Measurements from ENCODE around the gene MRPL28. TPM values are rescaled to one million over a fixed set of nuclear protein-coding genes. Genes with fewer than 3 reads are reported as not detected.
"Not testable (repeated sequence)": the region's sequence is repeated elsewhere in the genome, so short reads cannot be mapped to it uniquely, and the experiment has no call there.

MRPL28 gene
- total and polyA plus RNA-seq, 2 donors (not counting 3 experiments of a cell fraction or from before 2014, with no cell fraction given), result 104 to 180 TPM

DNA sequence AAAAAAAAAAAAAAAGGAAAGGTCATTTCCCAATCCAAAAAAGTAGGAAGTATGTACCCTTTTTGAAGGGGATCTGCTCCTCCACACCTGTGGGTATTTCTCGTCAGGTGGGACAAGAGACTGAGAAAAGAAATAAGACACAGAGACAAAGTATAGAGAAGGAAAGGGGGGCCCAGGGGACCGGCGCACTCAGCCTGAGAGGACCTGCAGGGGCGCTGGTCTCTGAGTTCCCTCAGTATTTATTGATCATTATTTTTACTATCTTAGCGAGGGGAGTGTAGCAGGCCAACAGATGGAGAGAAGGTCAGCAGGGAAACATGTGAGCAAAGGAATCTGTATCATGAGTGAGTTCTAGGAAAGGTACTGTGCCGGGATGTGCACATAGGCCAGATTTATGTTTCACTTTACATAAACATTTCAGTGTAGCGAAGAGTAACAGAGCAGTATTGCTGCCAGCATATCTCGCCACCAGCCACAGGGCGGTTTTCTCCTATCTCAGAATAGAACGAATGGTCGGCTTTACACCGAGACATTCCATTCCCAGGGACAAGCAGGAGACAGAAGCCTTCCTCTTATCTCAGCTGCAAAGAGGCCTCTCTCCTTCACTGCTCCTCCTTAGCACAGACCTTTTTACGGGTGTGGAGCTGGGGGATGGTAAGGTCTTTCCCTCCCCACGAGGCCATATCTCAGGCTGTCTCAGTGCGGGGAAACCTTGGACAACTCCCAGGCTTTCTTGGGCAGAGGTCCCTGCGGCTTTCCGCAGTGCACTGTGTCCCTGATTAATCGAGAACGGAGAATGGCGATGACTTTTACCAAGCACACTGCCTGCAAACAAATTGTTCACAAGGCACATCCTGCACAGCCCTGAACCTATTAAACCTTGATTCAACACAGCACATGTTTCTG lies 17.7 kb upstream of the MRPL28 start:
- DNase-seq (ENCODE audit: low read depth, low spot score); intact Hi-C loops (cut with micrococcal nuclease); H3K9ac ChIP-seq (replicated peaks; ENCODE audit: extremely low read depth, insufficient read depth, low read length); H3K4me2 ChIP-seq (ENCODE audit: insufficient read depth, low read length); H3K27me3 ChIP-seq (ENCODE audit: control insufficient read depth in 2 of 2, insufficient read depth in 2 of 2, low read length in 2 of 2); POLR2A ChIA-PET; CTCF ChIA-PET; H4K20me1 ChIP-seq (replicated peaks; ENCODE audit: control insufficient read depth, extremely low read depth, insufficient read depth, low read length); FAIRE-seq; H3K9me1 ChIP-seq (replicated peaks; ENCODE audit: control insufficient read depth, extremely low read depth, insufficient read depth, low read length); dilution Hi-C loops (cut with MboI; ENCODE audit: extremely low pct_ligation_motif_present, low sequenced_read_pairs); BruUV-seq (replicated peaks); H3K27ac ChIP-seq (ENCODE audit: insufficient read depth, low read depth, low read length); H3K4me3 ChIP-seq (replicated peaks in 1 of 3; ENCODE audit: insufficient read depth in 1 of 3, low read depth in 1 of 3, low read length in 3 of 3); H3K36me3 ChIP-seq (ENCODE audit: control insufficient read depth in 2 of 2, extremely low read depth in 1 of 2, insufficient read depth in 2 of 2, low read length in 2 of 2); H2AFZ ChIP-seq (ENCODE audit: low read depth, low read length); H3K79me2 ChIP-seq (ENCODE audit: control insufficient read depth, insufficient read depth, low read length); H3K9me3 ChIP-seq (replicated peaks; ENCODE audit: control insufficient read depth, insufficient read depth, low read length): not testable (repeated sequence)
- peaks cover 13% of the 10 kb centered on the region for H3K4me1 ChIP-seq (ENCODE audit: control insufficient read depth, extremely low read depth, insufficient read depth, low read length)

DNA sequence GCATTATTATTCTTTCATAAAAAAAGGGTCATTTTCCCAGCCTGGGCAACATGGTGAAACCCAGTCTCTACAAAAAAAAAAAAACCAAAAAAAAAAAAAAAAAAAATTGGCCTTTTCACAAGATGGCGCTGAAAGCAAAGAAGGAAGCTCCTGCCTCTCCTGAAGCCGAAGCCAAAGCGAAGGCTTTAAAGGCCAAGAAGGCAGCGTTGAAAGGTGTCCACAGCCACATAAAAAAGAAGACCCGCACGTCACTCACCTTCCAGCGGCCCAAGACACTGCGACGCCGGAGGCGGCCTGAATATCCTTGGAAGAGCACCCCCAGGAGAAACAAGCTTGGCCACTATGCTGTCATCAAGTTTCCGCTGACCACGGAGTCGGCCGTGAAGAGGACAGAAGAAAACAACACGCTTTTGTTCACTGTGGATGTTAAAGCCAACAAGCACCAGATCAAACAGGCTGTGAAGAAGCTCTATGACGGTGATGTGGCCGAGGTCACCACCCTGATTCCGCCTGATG lies 16.4 kb upstream of the MRPL28 start:
- H3K4me3 ChIP-seq (replicated peaks in 1 of 3; ENCODE audit: insufficient read depth in 1 of 3, low read depth in 1 of 3, low read length in 3 of 3), result no peak overlapping the region
- no peaks in the 10 kb centered on the region for H3K9me1 ChIP-seq (replicated peaks; ENCODE audit: control insufficient read depth, extremely low read depth, insufficient read depth, low read length)
- no peak for DNase-seq (ENCODE audit: low read depth, low spot score)
- dilution Hi-C loops (cut with MboI; ENCODE audit: extremely low pct_ligation_motif_present, low sequenced_read_pairs), result no loop called here
- FAIRE-seq, result no peak
- no peaks in the 10 kb centered on the region for H4K20me1 ChIP-seq (replicated peaks; ENCODE audit: control insufficient read depth, extremely low read depth, insufficient read depth, low read length)
- TF ChIP-seq, protein P1, sequence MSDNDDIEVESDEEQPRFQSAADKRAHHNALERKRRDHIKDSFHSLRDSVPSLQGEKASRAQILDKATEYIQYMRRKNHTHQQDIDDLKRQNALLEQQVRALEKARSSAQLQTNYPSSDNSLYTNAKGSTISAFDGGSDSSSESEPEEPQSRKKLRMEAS (IDR thresholded peaks at IDR 0.05; ENCODE audit: insufficient read depth, insufficient read length), result no peak
- TF ChIP-seq JUN (IDR thresholded peaks at IDR 0.05; ENCODE audit: borderline replicate concordance, insufficient read depth, insufficient read length, low read depth) (no peak), GATA2 (IDR thresholded peaks at IDR 0.05; ENCODE audit: insufficient read depth, insufficient read length, low read depth, low read length) (no peak), POLR2A (IDR thresholded peaks at IDR 0.05; ENCODE audit: low read depth, low read length) (no peak), EZH2 (IDR thresholded peaks at IDR 0.05; ENCODE audit: borderline replicate concordance, low read depth, low read length, severe bottlenecking) (no peak), FOS (IDR thresholded peaks at IDR 0.05; ENCODE audit: borderline replicate concordance, insufficient read depth, low read length) (no peak), MYC (IDR thresholded peaks at IDR 0.05; ENCODE audit: low read depth, low read length) (no peak), POLR2AphosphoS5 (IDR thresholded peaks at IDR 0.05; ENCODE audit: insufficient read depth, low read depth, low read length) (no peak)
- TF ChIP-seq, protein P2, sequence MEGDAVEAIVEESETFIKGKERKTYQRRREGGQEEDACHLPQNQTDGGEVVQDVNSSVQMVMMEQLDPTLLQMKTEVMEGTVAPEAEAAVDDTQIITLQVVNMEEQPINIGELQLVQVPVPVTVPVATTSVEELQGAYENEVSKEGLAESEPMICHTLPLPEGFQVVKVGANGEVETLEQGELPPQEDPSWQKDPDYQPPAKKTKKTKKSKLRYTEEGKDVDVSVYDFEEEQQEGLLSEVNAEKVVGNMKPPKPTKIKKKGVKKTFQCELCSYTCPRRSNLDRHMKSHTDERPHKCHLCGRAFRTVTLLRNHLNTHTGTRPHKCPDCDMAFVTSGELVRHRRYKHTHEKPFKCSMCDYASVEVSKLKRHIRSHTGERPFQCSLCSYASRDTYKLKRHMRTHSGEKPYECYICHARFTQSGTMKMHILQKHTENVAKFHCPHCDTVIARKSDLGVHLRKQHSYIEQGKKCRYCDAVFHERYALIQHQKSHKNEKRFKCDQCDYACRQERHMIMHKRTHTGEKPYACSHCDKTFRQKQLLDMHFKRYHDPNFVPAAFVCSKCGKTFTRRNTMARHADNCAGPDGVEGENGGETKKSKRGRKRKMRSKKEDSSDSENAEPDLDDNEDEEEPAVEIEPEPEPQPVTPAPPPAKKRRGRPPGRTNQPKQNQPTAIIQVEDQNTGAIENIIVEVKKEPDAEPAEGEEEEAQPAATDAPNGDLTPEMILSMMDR (IDR thresholded peaks at IDR 0.05; ENCODE audit: extremely low read depth in 1 of 2, insufficient read depth in 1 of 2, low read depth in 1 of 2, low read length in 2 of 2), result no peak
- H2AFZ ChIP-seq (ENCODE audit: low read depth, low read length), result no peak overlapping the region
- no TSS peak for BruUV-seq (replicated peaks)
- H3K79me2 ChIP-seq (ENCODE audit: control insufficient read depth, insufficient read depth, low read length), result no peaks in the 10 kb centered on the region
- no peak overlapping the region for H3K9ac ChIP-seq (replicated peaks; ENCODE audit: extremely low read depth, insufficient read depth, low read length)
- no peak overlapping the region for H3K27ac ChIP-seq (ENCODE audit: insufficient read depth, low read depth, low read length)
- no peaks in the 10 kb centered on the region for H3K9me3 ChIP-seq (replicated peaks; ENCODE audit: control insufficient read depth, insufficient read depth, low read length)
- peaks cover 20% of the 10 kb centered on the region for H3K4me1 ChIP-seq (ENCODE audit: control insufficient read depth, extremely low read depth, insufficient read depth, low read length)
- H3K4me2 ChIP-seq (ENCODE audit: insufficient read depth, low read length), result no peak overlapping the region
- POLR2A ChIA-PET, result interaction anchor here (0.6 to 0.7 kb wide), 2 partner anchors 10 to 180 kb away, joined by 3 read pairs; partner anchors contain the start of gene NHLRC4
- no peaks in the 10 kb centered on the region for H3K36me3 ChIP-seq (ENCODE audit: control insufficient read depth in 2 of 2, extremely low read depth in 1 of 2, insufficient read depth in 2 of 2, low read length in 2 of 2)
- CTCF ChIA-PET, result interaction anchor here (0.7 to 1.8 kb wide), 4 partner anchors 9 to 109 kb away, joined by 4 to 10 read pairs (median 6); no protein-coding TSS in a partner anchor
- H3K27me3 ChIP-seq (ENCODE audit: control insufficient read depth in 2 of 2, insufficient read depth in 2 of 2, low read length in 2 of 2), result no peaks in the 10 kb centered on the region
- intact Hi-C loops (cut with micrococcal nuclease), result no loop called here

Data from endothelial cell of umbilical vein (primary cell).